ENCODE measurements around the gene ENKD1.

- no peak for TF ChIP-seq CTCF (IDR thresholded peaks at IDR 0.05; ENCODE audit: low read depth, low read length, poor library complexity, severe bottlenecking)
- TF ChIP-seq EZH2phosphoT487 (IDR thresholded peaks at IDR 0.05; ENCODE audit: borderline replicate concordance, low read length), result no peak
Measured at GRCh38 chr16:67703626-67704025, 37.1 kb upstream of the ENKD1 start.

Data from DOHH2 (cell line).